Measurements from ENCODE around the gene HDHD5. TPM values are rescaled to one million over a fixed set of nuclear protein-coding genes. Genes with fewer than 3 reads are reported as not detected.

Gene HDHD5
- total RNA-seq, 2 donors from 2014 or later: 32.6 to 50.1 TPM

DNA sequence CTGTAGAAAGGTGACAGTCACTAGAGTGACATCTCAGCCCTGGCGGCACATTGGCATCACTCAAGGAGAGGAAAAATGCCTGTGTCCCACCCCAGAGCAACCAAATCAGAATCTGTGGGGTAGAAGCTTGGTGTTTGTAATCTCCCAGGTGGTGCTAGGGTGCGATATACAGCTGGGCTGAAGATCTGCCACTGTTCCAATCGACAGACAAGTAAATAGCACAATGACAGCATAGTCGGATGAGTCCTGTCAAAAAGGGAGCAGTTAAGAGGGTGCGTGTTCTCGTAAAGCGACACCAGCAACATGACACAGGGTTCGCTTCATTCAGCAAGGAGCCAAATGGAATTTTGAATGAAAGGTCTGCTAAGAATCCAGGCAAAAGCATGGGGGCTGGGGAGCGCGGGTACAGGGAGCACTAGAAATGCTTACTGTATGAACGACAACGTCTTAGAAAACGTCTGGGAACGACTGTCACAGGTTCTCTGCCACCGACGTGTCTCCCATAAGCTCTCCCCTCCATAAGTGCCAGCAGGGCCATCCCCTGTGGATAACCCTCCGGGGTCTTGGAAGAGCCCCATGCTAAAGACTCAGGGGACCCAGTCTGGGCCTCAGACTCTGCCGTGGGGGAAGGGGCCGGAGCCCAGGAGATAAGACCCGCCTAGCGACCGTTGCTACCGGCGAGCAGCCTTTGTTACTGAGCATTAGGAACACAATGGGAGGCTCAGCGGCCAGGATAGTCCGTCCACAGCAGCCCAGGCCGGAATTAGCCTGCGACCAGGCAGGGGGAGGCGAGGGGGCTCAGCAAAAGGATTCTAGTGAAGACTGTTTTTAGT is 39.3 kb upstream of the HDHD5 start:
- no peaks in the 10 kb centered on the region for H3K4me1 ChIP-seq (ENCODE audit: control insufficient read depth in 1 of 2, low read depth in 2 of 2)
- ATAC-seq (ENCODE audit: insufficient number of reproducible peaks, low FRiP score, low read depth) (no peak), DNase-seq (ENCODE audit: low spot score) (no peak)
- H3K27ac ChIP-seq: no peak overlapping the region
- H3K9me3 ChIP-seq: no peaks in the 10 kb centered on the region
- no peaks in the 10 kb centered on the region for H3K27me3 ChIP-seq (replicated peaks; ENCODE audit: insufficient read depth)
- peak overlapping the region; percentile 56 for H3K4me3 ChIP-seq
- no peaks in the 10 kb centered on the region for H3K36me3 ChIP-seq
- TF ChIP-seq, protein P1, sequence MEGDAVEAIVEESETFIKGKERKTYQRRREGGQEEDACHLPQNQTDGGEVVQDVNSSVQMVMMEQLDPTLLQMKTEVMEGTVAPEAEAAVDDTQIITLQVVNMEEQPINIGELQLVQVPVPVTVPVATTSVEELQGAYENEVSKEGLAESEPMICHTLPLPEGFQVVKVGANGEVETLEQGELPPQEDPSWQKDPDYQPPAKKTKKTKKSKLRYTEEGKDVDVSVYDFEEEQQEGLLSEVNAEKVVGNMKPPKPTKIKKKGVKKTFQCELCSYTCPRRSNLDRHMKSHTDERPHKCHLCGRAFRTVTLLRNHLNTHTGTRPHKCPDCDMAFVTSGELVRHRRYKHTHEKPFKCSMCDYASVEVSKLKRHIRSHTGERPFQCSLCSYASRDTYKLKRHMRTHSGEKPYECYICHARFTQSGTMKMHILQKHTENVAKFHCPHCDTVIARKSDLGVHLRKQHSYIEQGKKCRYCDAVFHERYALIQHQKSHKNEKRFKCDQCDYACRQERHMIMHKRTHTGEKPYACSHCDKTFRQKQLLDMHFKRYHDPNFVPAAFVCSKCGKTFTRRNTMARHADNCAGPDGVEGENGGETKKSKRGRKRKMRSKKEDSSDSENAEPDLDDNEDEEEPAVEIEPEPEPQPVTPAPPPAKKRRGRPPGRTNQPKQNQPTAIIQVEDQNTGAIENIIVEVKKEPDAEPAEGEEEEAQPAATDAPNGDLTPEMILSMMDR (IDR thresholded peaks at IDR 0.05): no peak

DNA sequence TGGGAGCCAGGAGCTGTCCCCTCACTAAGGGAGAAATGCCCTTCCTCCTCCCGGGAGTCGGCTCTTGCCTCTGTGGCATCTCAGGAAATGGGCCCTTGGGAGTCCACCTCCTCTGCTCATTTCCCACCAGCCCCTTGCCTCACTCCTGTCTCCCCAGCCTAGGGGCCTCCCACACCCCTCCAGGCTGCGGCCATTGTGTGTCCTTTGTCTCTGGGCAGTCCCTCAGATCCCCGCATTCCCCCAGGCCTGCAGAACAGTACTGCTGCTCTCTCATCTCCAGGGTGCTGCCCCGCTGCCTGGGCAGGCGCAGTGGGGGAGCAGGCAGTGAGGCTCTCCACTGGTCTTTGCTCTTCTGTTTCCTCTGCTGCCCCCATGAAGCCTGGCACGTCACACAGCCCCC is 35.1 kb upstream of the HDHD5 start:
- H3K27me3 ChIP-seq (replicated peaks; ENCODE audit: insufficient read depth): no peaks in the 10 kb centered on the region
- DNase-seq (ENCODE audit: low spot score) (no peak), ATAC-seq (ENCODE audit: insufficient number of reproducible peaks, low FRiP score, low read depth) (no peak)
- no peaks in the 10 kb centered on the region for H3K4me1 ChIP-seq (ENCODE audit: control insufficient read depth in 1 of 2, low read depth in 2 of 2)
- H3K27ac ChIP-seq: no peak overlapping the region
- TF ChIP-seq, protein P1 (IDR thresholded peaks at IDR 0.05): no peak
- no peaks in the 10 kb centered on the region for H3K36me3 ChIP-seq
- H3K9me3 ChIP-seq: no peaks in the 10 kb centered on the region
- H3K4me3 ChIP-seq: no peak overlapping the region

DNA sequence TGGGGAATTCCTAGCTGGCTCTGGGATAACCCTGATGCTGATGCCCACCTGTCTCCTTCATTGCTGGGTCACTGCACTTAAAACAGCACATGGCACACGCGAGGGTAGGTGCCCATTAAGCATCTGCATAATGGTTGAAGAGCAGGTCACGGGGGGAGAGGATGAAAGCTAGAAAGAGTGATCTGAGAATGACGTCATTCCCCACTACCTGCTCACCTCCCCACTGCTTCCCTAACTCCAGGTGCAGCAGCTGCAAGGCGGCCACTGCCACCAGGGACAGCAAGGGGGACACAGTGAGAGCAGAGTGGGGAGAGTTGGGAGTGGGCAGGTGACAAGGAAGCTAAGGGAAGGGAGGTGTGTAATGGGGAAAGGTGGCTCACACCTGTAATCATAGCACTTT is 33.1 kb upstream of the HDHD5 start:
- H3K27ac ChIP-seq: no peak overlapping the region
- H3K9me3 ChIP-seq: no peaks in the 10 kb centered on the region
- no peaks in the 10 kb centered on the region for H3K27me3 ChIP-seq (replicated peaks; ENCODE audit: insufficient read depth)
- H3K4me3 ChIP-seq: no peak overlapping the region
- no peaks in the 10 kb centered on the region for H3K4me1 ChIP-seq (ENCODE audit: control insufficient read depth in 1 of 2, low read depth in 2 of 2)
- TF ChIP-seq, protein P1 (IDR thresholded peaks at IDR 0.05): no peak
- no peaks in the 10 kb centered on the region for H3K36me3 ChIP-seq
- ATAC-seq (ENCODE audit: insufficient number of reproducible peaks, low FRiP score, low read depth) (no peak), DNase-seq (ENCODE audit: low spot score) (no peak)

DNA sequence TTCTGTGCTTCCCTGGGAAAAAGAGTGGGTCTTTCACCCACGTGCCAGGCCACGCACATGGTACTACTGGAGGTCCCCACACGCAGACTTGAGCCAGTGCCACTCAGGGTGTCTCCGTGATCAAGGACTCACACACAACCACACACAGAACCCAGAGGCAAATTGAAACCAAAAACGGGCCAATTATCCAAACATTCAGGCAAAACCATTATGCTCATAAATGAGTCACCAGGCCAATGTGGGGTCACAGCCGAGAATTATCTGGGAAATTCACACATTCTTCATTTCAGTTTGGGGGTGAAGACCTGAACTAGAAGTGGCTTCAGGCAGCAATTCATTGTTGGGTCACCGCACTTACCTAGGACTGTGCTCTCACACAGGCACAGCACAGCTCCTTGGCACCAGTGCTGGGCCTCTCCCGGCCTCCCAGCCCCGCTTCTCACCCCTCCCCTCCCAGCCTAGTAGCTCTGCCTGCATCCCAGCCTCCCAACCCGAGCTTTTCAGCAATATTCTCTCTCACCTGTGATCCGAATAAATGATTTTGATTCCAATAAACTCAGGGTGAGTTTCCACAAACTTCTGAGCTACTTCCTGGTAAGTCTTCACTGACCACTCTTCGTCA is 32.2 kb upstream of the HDHD5 start:
- TF ChIP-seq, protein P1 (IDR thresholded peaks at IDR 0.05): no peak
- DNase-seq (ENCODE audit: low spot score) (no peak), ATAC-seq (ENCODE audit: insufficient number of reproducible peaks, low FRiP score, low read depth) (no peak)
- H3K4me3 ChIP-seq: no peak overlapping the region
- no peaks in the 10 kb centered on the region for H3K27me3 ChIP-seq (replicated peaks; ENCODE audit: insufficient read depth)
- H3K4me1 ChIP-seq (ENCODE audit: control insufficient read depth in 1 of 2, low read depth in 2 of 2): no peaks in the 10 kb centered on the region
- no peaks in the 10 kb centered on the region for H3K36me3 ChIP-seq
- H3K9me3 ChIP-seq: no peaks in the 10 kb centered on the region
- H3K27ac ChIP-seq: no peak overlapping the region

DNA sequence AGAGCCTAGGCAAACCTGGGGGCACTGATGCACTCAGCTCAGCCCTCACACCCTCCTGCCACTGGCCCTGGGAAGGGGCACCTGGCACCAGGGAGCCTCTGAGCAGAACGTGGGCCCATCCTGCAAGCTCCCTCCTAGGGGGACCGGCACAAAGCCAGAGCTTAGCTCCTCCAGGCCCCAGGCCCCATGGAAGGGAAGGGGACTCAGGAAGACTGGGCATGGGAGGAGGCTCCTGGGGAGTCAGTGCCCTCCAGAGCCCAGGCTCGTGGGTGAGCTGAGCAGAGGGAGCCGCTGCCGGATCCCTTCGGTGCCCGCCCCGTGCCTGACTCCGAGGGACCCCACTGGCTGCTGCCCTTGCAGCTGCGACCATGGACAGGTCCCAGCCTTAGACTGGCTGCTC is 31.6 kb upstream of the HDHD5 start:
- no peak for ATAC-seq (ENCODE audit: insufficient number of reproducible peaks, low FRiP score, low read depth)
- Histone ChIP-seq H3K4me1 (ENCODE audit: control insufficient read depth in 1 of 2, low read depth in 2 of 2) (no peaks in the 10 kb centered on the region), H3K27me3 (replicated peaks; ENCODE audit: insufficient read depth) (no peaks in the 10 kb centered on the region), H3K27ac (no peak overlapping the region), H3K4me3 (no peak overlapping the region), H3K36me3 (no peaks in the 10 kb centered on the region), H3K9me3 (no peaks in the 10 kb centered on the region)
- DNase-seq (ENCODE audit: low spot score): no peak
- TF ChIP-seq, protein P1 (IDR thresholded peaks at IDR 0.05): no peak

Measured in thoracic aorta (tissue), 2 donors.